Ectodermal cell (in vitro differentiated cells): Measurements from ENCODE around the gene HBM.
"Not testable (repeated sequence)": the region's sequence is repeated elsewhere in the genome, so short reads cannot be mapped to it uniquely, and the experiment has no call there.

Experiments
- H3K27ac ChIP-seq: 2 replicates; pipeline ENCODE4 v1.7.0; 2013; ENCODE audit warnings: mild to moderate bottlenecking, low read depth, low read length; ENCODE audit not compliant: insufficient read depth, poor library complexity, severe bottlenecking
- H3K27me3 ChIP-seq: 2 replicates; pipeline ENCODE4 v1.7.0; 2013; ENCODE audit warnings: mild to moderate bottlenecking, low read length; ENCODE audit not compliant: insufficient read depth, control insufficient read depth, poor library complexity, severe bottlenecking
- H3K36me3 ChIP-seq: one replicate; pipeline ENCODE4 v1.7.0; 2013; ENCODE audit warnings: low read length; ENCODE audit not compliant: control insufficient read depth, insufficient read depth
- H3K4me1 ChIP-seq: one replicate; pipeline ENCODE4 v1.7.0; 2013; ENCODE audit warnings: low read length; ENCODE audit not compliant: control insufficient read depth, insufficient read depth
- H3K4me3 ChIP-seq: 2 replicates; pipeline ENCODE4 v1.7.0; 2013; ENCODE audit warnings: low read depth, low read length, control low read depth; ENCODE audit not compliant: insufficient read depth
- H3K9me3 ChIP-seq: 2 replicates; pipeline ENCODE4 v1.7.0; 2013; ENCODE audit warnings: mild to moderate bottlenecking, low read length, moderate library complexity; ENCODE audit not compliant: control insufficient read depth
- WGBS, 2 experiments: methylation state at CpG; one replicate each; pipeline ENCODE4 v1.1.7; 2013; ENCODE audit warnings: missing lambda C conversion rate in 2 of 2; 5-methylcytosine and 5-hydroxymethylcytosine counted together

Gene HBM

DNA sequence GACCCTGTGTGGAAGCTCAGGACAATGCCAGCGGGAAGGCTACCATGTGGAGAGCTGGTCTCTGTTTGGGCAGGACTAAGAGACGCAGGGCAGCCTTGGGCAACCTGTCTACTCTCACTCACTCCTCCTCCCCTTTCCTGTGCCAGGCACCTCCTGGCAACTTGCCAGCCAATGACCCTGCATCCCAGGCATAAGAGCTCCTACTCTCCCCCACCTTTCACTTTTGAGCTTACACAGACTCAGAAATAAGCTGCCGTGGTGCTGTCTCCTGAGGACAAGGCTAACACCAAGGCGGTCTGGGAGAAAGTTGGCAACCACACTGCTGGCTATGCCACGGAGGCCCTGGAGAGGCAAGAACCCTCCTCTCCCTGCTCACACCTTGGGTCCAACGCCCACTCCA is 2.6 kb downstream of the HBM start:
- WGBS, 2 experiments = 80 to 82% methylated on average over 6 of the region's 6 CpGs
- Histone ChIP-seq H3K4me3 (no peak overlapping the region), H3K27ac (no peak overlapping the region), H3K27me3 (peaks cover 83% of the 10 kb centered on the region), H3K9me3 (no peaks in the 10 kb centered on the region), H3K36me3 (no peaks in the 10 kb centered on the region), H3K4me1 (peaks cover 13% of the 10 kb centered on the region)

DNA sequence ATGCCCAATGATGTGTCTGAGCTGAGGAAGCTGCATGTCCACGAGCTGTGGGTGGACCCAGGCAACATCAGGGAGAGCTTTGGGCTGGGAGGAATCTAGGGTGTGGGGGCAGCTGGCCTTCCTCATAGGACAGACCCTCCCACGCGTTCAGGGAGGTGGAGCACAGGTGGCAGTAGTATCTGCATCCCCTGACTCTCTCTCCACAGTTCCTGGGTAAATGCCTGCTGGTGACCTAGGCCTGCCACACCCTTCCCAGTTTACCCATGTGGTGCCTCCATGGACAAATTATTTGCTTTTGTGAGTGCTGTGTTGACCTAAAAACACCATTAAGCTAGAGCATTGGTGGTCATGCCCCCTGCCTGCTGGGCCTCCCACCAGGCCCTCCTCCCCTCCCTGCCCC is 3.2 kb downstream of the HBM start:
- no peak overlapping the region for H3K4me3 ChIP-seq
- no peaks in the 10 kb centered on the region for H3K9me3 ChIP-seq
- H3K27ac ChIP-seq = no peak overlapping the region
- peaks cover 13% of the 10 kb centered on the region for H3K4me1 ChIP-seq
- peaks cover 86% of the 10 kb centered on the region for H3K27me3 ChIP-seq
- H3K36me3 ChIP-seq = no peaks in the 10 kb centered on the region
- 61 to 63% methylated on average over 3 of the region's 3 CpGs for WGBS, 2 experiments

DNA sequence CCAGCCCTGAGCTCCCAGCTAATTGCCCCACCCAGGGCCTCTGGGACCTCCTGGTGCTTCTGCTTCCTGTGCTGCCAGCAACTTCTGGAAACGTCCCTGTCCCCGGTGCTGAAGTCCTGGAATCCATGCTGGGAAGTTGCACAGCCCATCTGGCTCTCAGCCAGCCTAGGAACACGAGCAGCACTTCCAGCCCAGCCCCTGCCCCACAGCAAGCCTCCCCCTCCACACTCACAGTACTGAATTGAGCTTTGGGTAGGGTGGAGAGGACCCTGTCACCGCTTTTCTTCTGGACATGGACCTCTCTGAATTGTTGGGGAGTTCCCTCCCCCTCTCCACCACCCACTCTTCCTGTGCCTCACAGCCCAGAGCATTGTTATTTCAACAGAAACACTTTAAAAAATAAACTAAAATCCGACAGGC is 4.3 kb downstream of the HBM start:
- not testable (repeated sequence) for H3K9me3 ChIP-seq, H3K4me3 ChIP-seq, H3K36me3 ChIP-seq, H3K27ac ChIP-seq
- 4 to 5% methylated on average over 5 of the region's 5 CpGs for whole genome bisulfite sequencing, 2 experiments
- Histone ChIP-seq H3K27me3 (peaks cover 93% of the 10 kb centered on the region), H3K4me1 (peaks cover 13% of the 10 kb centered on the region)

DNA sequence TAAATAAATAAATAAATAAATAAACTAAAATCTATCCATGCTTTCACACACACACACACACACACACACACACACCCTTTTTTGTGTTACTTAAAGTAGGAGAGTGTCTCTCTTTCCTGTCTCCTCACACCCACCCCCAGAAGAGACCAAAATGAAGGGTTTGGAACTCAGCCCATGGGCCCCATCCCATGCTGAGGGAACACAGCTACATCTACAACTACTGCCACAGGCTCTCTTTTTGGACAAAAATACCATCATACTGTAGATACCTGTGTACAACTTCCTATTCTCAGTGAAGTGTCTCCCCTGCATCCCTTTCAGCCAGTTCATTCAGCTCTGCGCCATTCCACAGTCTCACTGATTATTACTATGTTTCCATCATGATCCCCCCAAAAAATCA is 5.0 kb downstream of the HBM start:
- peaks cover 93% of the 10 kb centered on the region for H3K27me3 ChIP-seq

DNA sequence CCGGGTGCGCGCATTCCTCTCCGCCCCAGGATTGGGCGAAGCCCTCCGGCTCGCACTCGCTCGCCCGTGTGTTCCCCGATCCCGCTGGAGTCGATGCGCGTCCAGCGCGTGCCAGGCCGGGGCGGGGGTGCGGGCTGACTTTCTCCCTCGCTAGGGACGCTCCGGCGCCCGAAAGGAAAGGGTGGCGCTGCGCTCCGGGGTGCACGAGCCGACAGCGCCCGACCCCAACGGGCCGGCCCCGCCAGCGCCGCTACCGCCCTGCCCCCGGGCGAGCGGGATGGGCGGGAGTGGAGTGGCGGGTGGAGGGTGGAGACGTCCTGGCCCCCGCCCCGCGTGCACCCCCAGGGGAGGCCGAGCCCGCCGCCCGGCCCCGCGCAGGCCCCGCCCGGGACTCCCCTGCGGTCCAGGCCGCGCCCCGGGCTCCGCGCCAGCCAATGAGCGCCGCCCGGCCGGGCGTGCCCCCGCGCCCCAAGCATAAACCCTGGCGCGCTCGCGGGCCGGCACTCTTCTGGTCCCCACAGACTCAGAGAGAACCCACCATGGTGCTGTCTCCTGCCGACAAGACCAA is 6.7 kb downstream of the HBM start, which contains the start of gene HBA2:
Gene HBA2 (plus strand): TSS at position 503 of the 568 bp plus-strand sequence. CDS start 37 bp downstream, at position 540.
- not testable (repeated sequence) for H3K36me3 ChIP-seq, H3K4me3 ChIP-seq, H3K27ac ChIP-seq, H3K4me1 ChIP-seq, H3K9me3 ChIP-seq
- peaks cover 91% of the 10 kb centered on the region for H3K27me3 ChIP-seq
- WGBS, 2 experiments = no CpG with 5 or more reads among the region's 74 CpGs

More for the DNA sequence above, 5.0 kb downstream of the HBM start:
- 91 to 100% methylated on average over 1 of the region's 1 CpG for WGBS, 2 experiments
- Histone ChIP-seq H3K36me3 (no peaks in the 10 kb centered on the region), H3K9me3 (no peaks in the 10 kb centered on the region), H3K4me3 (no peak overlapping the region), H3K27ac (no peak overlapping the region), H3K4me1 (peaks cover 8% of the 10 kb centered on the region)

DNA sequence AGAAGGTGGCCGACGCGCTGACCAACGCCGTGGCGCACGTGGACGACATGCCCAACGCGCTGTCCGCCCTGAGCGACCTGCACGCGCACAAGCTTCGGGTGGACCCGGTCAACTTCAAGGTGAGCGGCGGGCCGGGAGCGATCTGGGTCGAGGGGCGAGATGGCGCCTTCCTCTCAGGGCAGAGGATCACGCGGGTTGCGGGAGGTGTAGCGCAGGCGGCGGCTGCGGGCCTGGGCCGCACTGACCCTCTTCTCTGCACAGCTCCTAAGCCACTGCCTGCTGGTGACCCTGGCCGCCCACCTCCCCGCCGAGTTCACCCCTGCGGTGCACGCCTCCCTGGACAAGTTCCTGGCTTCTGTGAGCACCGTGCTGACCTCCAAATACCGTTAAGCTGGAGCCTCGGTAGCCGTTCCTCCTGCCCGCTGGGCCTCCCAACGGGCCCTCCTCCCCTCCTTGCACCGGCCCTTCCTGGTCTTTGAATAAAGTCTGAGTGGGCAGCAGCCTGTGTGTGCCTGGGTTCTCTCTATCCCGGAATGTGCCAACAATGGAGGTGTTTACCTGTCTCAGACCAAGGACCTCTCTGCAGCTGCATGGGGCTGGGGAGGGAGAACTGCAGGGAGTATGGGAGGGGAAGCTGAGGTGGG is 7.6 kb downstream of the HBM start:
- H3K9me3 ChIP-seq, H3K4me1 ChIP-seq, H3K4me3 ChIP-seq, H3K36me3 ChIP-seq, H3K27ac ChIP-seq: not testable (repeated sequence)
- H3K27me3 ChIP-seq = peaks cover 91% of the 10 kb centered on the region
- WGBS, 2 experiments = 13 to 16% methylated on average over 30 of the region's 44 CpGs

DNA sequence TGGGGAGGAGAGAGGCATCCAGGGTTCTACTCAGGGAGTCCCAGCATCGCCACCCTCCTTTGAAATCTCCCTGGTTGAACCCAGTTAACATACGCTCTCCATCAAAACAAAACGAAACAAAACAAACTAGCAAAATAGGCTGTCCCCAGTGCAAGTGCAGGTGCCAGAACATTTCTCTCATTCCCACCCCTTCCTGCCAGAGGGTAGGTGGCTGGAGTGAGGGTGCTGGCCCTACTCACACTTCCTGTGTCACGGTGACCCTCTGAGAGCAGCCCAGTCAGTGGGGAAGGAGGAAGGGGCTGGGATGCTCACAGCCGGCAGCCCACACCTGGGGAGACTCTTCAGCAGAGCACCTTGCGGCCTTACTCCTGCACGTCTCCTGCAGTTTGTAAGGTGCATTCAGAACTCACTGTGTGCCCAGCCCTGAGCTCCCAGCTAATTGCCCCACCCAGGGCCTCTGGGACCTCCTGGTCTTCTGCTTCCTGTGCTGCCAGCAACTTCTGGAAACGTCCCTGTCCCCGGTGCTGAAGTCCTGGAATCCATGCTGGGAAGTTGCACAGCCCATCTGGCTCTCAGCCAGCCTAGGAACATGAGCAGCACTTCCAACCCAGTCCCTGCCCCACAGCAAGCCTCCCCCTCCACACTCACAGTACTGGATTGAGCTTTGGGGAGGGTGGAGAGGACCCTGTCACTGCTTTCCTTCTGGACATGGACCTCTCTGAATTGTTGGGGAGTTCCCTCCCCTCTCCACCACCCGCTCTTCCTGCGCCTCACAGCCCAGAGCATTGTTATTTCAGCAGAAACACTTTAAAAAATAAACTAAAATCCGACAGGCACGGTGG is 8.4 kb downstream of the HBM start:
- not testable (repeated sequence) for H3K4me1 ChIP-seq, H3K4me3 ChIP-seq, H3K9me3 ChIP-seq, H3K36me3 ChIP-seq, H3K27ac ChIP-seq
- peaks cover 91% of the 10 kb centered on the region for H3K27me3 ChIP-seq
- WGBS, 2 experiments = 21 to 26% methylated on average over 6 of the region's 13 CpGs

DNA sequence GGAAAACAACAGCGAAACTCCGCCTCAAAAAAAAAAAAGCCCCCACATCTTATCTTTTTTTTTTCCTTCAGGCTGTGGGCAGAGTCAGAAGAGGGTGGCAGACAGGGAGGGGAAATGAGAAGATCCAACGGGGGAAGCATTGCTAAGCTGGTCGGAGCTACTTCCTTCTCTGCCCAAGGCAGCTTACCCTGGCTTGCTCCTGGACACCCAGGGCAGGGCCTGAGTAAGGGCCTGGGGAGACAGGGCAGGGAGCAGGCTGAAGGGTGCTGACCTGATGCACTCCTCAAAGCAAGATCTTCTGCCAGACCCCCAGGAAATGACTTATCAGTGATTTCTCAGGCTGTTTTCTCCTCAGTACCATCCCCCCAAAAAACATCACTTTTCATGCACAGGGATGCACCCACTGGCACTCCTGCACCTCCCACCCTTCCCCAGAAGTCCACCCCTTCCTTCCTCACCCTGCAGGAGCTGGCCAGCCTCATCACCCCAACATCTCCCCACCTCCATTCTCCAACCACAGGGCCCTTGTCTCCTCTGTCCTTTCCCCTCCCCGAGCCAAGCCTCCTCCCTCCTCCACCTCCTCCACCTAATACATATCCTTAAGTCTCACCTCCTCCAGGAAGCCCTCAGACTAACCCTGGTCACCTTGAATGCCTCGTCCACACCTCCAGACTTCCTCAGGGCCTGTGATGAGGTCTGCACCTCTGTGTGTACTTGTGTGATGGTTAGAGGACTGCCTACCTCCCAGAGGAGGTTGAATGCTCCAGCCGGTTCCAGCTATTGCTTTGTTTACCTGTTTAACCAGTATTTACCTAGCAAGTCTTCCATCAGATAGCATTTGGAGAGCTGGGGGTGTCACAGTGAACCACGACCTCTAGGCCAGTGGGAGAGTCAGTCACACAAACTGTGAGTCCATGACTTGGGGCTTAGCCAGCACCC is 9.5 kb downstream of the HBM start:
- Histone ChIP-seq H3K4me1 (no peaks in the 10 kb centered on the region), H3K4me3 (no peak overlapping the region), H3K9me3 (no peaks in the 10 kb centered on the region), H3K27me3 (peaks cover 91% of the 10 kb centered on the region), H3K36me3 (no peaks in the 10 kb centered on the region), H3K27ac (no peak overlapping the region)
- WGBS, 2 experiments = 42 to 45% methylated on average over 6 to 7 of the region's 8 CpGs

DNA sequence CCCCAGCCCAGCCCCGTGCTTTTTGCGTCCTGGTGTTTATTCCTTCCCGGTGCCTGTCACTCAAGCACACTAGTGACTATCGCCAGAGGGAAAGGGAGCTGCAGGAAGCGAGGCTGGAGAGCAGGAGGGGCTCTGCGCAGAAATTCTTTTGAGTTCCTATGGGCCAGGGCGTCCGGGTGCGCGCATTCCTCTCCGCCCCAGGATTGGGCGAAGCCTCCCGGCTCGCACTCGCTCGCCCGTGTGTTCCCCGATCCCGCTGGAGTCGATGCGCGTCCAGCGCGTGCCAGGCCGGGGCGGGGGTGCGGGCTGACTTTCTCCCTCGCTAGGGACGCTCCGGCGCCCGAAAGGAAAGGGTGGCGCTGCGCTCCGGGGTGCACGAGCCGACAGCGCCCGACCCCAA is 10.2 kb downstream of the HBM start:
- not testable (repeated sequence) for H3K4me1 ChIP-seq, H3K9me3 ChIP-seq, H3K36me3 ChIP-seq, H3K27ac ChIP-seq, H3K4me3 ChIP-seq
- WGBS, 2 experiments = 1 to 5% methylated on average over 12 to 13 of the region's 39 CpGs
- H3K27me3 ChIP-seq = peaks cover 91% of the 10 kb centered on the region
